H9 (cell line): ENCODE measurements around the gene MTHFD1L. TPM values are rescaled to one million over a fixed set of nuclear protein-coding genes. Genes with fewer than 3 reads are reported as not detected.

Experiments used
- DNase-seq: peaks from one replicate; pipeline ENCODE4 v3.0.0-alpha.2; 2017
- H2AFZ ChIP-seq: one replicate; pipeline ENCODE4 v1.6.1; 2013; ENCODE audit warnings: mild to moderate bottlenecking, low read length, control low read depth, moderate library complexity
- H2AK5ac ChIP-seq: 2 replicates; pipeline ENCODE4 v1.6.1; 2013; ENCODE audit warnings: low read length, control low read depth, mixed read lengths; ENCODE audit not compliant: insufficient read length
- H2BK120ac ChIP-seq: one replicate; pipeline ENCODE4 v1.6.1; 2013; ENCODE audit warnings: low read depth, mild to moderate bottlenecking, low read length, control low read depth, inconsistent platforms; ENCODE audit not compliant: poor library complexity, severe bottlenecking
- H2BK12ac ChIP-seq: 2 replicates; pipeline ENCODE4 v1.6.1; 2013; ENCODE audit warnings: low read length, control low read depth, mixed read lengths, low read depth; ENCODE audit not compliant: insufficient read length
- H2BK15ac ChIP-seq: 2 replicates; pipeline ENCODE4 v1.6.1; 2013; ENCODE audit warnings: low read depth, low read length, control low read depth
- H2BK20ac ChIP-seq: one replicate; pipeline ENCODE4 v1.6.1; 2013; ENCODE audit warnings: low read depth, mild to moderate bottlenecking, low read length, control low read depth, inconsistent platforms; ENCODE audit not compliant: poor library complexity, severe bottlenecking
- H2BK5ac ChIP-seq: 2 replicates; pipeline ENCODE4 v1.6.1; 2013; ENCODE audit warnings: low read length, control low read depth, mixed read lengths; ENCODE audit not compliant: insufficient read length
- H3K14ac ChIP-seq: 2 replicates; pipeline ENCODE4 v1.6.1; 2013; ENCODE audit warnings: low read length, control low read depth; ENCODE audit not compliant: insufficient read depth
- H3K18ac ChIP-seq: 2 replicates; pipeline ENCODE4 v1.6.1; 2013; ENCODE audit warnings: low read depth, mild to moderate bottlenecking, mixed read lengths, low read length, control low read depth; ENCODE audit not compliant: insufficient read length
- H3K23ac ChIP-seq: 2 replicates; pipeline ENCODE4 v1.6.1; 2013; ENCODE audit warnings: low read length, control low read depth, mixed read lengths, low read depth; ENCODE audit not compliant: insufficient read length
- H3K23me2 ChIP-seq: 2 replicates; pipeline ENCODE4 v1.6.1; 2013; ENCODE audit warnings: low read depth, mild to moderate bottlenecking, mixed read lengths, low read length, control low read depth; ENCODE audit not compliant: insufficient read length, poor library complexity, severe bottlenecking
- H3K27ac ChIP-seq: 2 replicates; pipeline ENCODE4 v1.5.1; 2013; ENCODE audit warnings: low read length, control low read depth, mixed read lengths, low read depth; ENCODE audit not compliant: insufficient read length
- H3K27me3 ChIP-seq: 2 replicates; pipeline ENCODE4 v1.6.1; 2013; ENCODE audit warnings: low read length, control low read depth, inconsistent platforms; ENCODE audit not compliant: insufficient read depth
- H3K4ac ChIP-seq: 2 replicates; pipeline ENCODE4 v1.6.1; 2013; ENCODE audit warnings: low read depth, mild to moderate bottlenecking, control low read depth, inconsistent platforms, low read length, moderate library complexity
- H3K4me1 ChIP-seq: 2 replicates; pipeline ENCODE4 v1.6.1; 2013; ENCODE audit warnings: low read length, control low read depth, inconsistent platforms; ENCODE audit not compliant: insufficient read depth
- H3K4me2 ChIP-seq: 2 replicates; pipeline ENCODE4 v1.6.1; 2013; ENCODE audit warnings: low read length, control low read depth, mixed read lengths; ENCODE audit not compliant: insufficient read length, insufficient read depth
- H3K56ac ChIP-seq: 2 replicates; pipeline ENCODE4 v1.6.1; 2013; ENCODE audit warnings: low read depth, mild to moderate bottlenecking, mixed read lengths, low read length, control low read depth; ENCODE audit not compliant: insufficient read length
- H3K79me1 ChIP-seq: 2 replicates; pipeline ENCODE4 v1.6.1; 2013; ENCODE audit warnings: low read depth, mild to moderate bottlenecking, moderate library complexity, low read length, control low read depth, inconsistent platforms; ENCODE audit not compliant: insufficient read depth, poor library complexity, severe bottlenecking
- H3K79me2 ChIP-seq: 2 replicates; pipeline ENCODE4 v1.6.1; 2013; ENCODE audit warnings: low read length, control low read depth, inconsistent platforms; ENCODE audit not compliant: insufficient read depth
- H3K9ac ChIP-seq: 2 replicates; pipeline ENCODE4 v1.6.1; 2013; ENCODE audit warnings: low read length, control low read depth, mixed read lengths; ENCODE audit not compliant: insufficient read length; ENCODE audit errors: extremely low read depth
- H3K9me3 ChIP-seq: one replicate; pipeline ENCODE4 v1.6.1; 2013; ENCODE audit warnings: low read depth, low read length, inconsistent platforms; ENCODE audit not compliant: control insufficient read depth
- H3T11ph ChIP-seq: one replicate; pipeline ENCODE4 v1.6.1; 2013; ENCODE audit warnings: mild to moderate bottlenecking, low read length, control low read depth, inconsistent platforms
- H4K20me1 ChIP-seq: one replicate; pipeline ENCODE4 v1.6.1; 2013; ENCODE audit not compliant: control insufficient read depth, insufficient read length, insufficient read depth
- H4K5ac ChIP-seq: 2 replicates; pipeline ENCODE4 v1.6.1; 2013; ENCODE audit warnings: low read depth, mild to moderate bottlenecking, mixed read lengths, low read length, control low read depth; ENCODE audit not compliant: insufficient read length
- H4K8ac ChIP-seq: replicated peaks from 2 replicates; pipeline ENCODE4 v1.6.1; 2013; ENCODE audit warnings: low read length, control low read depth, mixed read lengths, low read depth; ENCODE audit not compliant: insufficient read length
- H4K91ac ChIP-seq: 2 replicates; pipeline ENCODE4 v1.6.1; 2013; ENCODE audit warnings: low read depth, mild to moderate bottlenecking, moderate library complexity, mixed read lengths, low read length, control low read depth; ENCODE audit not compliant: insufficient read length
- H3K27ac Mint-ChIP-seq, 3 experiments: 2 replicates in 2 of 3; 3 replicates in 1 of 3; pipeline ENCODE4 v1.8.0; 2020 to 2021; ENCODE audit warnings: mixed read lengths in 3 of 3, mild to moderate bottlenecking in 1 of 3, moderate library complexity in 1 of 3
- H3K27me3 Mint-ChIP-seq: 2 replicates; pipeline ENCODE4 v1.8.0; 2021; ENCODE audit warnings: low read depth, mild to moderate bottlenecking, moderate library complexity, mixed read lengths
- H3K36me3 Mint-ChIP-seq, 3 experiments: 2 replicates in 2 of 3; 3 replicates in 1 of 3; pipeline ENCODE4 v1.8.0; 2020 to 2021; ENCODE audit warnings: low read depth in 3 of 3, mixed read lengths in 3 of 3; ENCODE audit not compliant: insufficient read depth in 1 of 3
- H3K4me1 Mint-ChIP-seq, 2 experiments: 2 replicates each; pipeline ENCODE4 v1.8.0; 2020; ENCODE audit warnings: mixed read lengths in 2 of 2
- H3K4me3 Mint-ChIP-seq, 2 experiments: 2 replicates in 1 of 2; 3 replicates in 1 of 2; pipeline ENCODE4 v1.8.0; 2020 to 2021; ENCODE audit warnings: mild to moderate bottlenecking in 2 of 2, mixed read lengths in 2 of 2, moderate library complexity in 1 of 2
- H3K9me3 Mint-ChIP-seq, 2 experiments: 2 replicates in 1 of 2; 3 replicates in 1 of 2; pipeline ENCODE4 v1.8.0; 2020; ENCODE audit warnings: mild to moderate bottlenecking in 2 of 2, mixed read lengths in 2 of 2, moderate library complexity in 1 of 2
- CTCF ChIP-seq: fragments of 200-600 bp; sonication (generic); conservative IDR thresholded peaks from 3 replicates; pipeline ENCODE4 v1.8.0; 2021; ENCODE audit warnings: antibody characterized with exemption, mild to moderate bottlenecking
- whole genome bisulfite sequencing: extraction: QIAGEN DNeasy Blood & Tissue Kit; methylation state at CpG from one replicate; pipeline ENCODE4 v1.1.7; 2013; ENCODE audit warnings: missing lambda C conversion rate, low lambda C conversion rate, mixed read lengths; ENCODE audit not compliant: insufficient read length; ENCODE audit errors: extremely low coverage; 5-methylcytosine and 5-hydroxymethylcytosine counted together
- total RNA-seq: library from RNA; stranded (reverse); gene quantifications from 2 replicates; pipeline ENCODE4 v1.2.1, GENCODE V29; 2021

The MTHFD1L gene
- total RNA-seq, 1 experiment from 2014 or later = 90.2 TPM

DNA sequence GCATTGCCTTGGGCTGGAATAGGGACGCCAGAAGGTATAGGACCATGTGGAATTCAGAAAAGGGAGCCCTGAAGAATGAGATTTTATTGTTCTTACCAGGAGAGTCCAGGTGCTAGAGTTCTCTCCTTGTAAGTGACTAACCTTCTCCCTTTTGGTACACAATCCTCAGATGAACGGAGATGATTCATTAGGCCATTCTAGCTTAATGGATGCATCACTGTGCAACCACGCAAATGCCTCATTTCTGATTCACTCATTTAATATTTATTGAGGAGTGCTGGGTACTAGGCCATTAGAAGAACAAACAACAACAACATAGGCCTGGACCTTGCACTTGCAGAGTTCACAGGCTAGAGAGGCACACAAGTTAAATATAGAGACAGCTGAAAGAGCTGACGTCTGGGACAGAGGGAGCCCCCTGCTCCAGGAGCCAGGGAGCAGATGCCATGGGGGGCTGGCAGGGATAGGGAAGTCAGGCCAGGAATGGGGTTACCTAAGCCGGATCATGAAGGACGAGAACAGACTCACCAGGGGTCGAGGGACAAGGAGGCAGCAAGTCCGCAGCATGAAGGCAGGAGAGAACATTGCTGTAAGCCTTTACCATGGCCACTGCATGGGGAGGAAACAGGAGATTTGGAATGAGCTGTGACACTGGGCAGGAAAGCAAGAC lies 194.7 kb downstream of the MTHFD1L start:
- Histone ChIP-seq H2AK5ac (no peak overlapping the region), H3K4me1 (no peaks in the 10 kb centered on the region), H2BK5ac (no peak overlapping the region), H4K20me1 (no peaks in the 10 kb centered on the region), H3T11ph (no peak overlapping the region), H3K23ac (no peak overlapping the region), H3K27ac (no peak overlapping the region), H2BK20ac (no peak overlapping the region), H3K14ac (no peak overlapping the region), H3K18ac (no peak overlapping the region), H2AFZ (no peak overlapping the region), H3K79me2 (no peaks in the 10 kb centered on the region), H2BK120ac (no peak overlapping the region), H4K91ac (no peak overlapping the region), H3K79me1 (no peaks in the 10 kb centered on the region), H3K4ac (no peak overlapping the region), H2BK15ac (no peak overlapping the region), H3K9ac (no peak overlapping the region), H3K4me2 (no peak overlapping the region), H2BK12ac (no peak overlapping the region), H3K27me3 (no peaks in the 10 kb centered on the region), H3K56ac (no peak overlapping the region), H4K5ac (no peak overlapping the region), H3K23me2 (no peaks in the 10 kb centered on the region), H3K9me3 (no peaks in the 10 kb centered on the region), H4K8ac (no peak overlapping the region)
- H3K4me1 Mint-ChIP-seq = peaks cover 2 to 7% of the 10 kb centered on the region in 2 experiments; a peak in 3 of 4 replicates
- H3K4me3 Mint-ChIP-seq = no peak overlapping the region
- peak overlapping the region in 2 of 3 experiments; percentile 56 to 92; a peak in 4 of 7 replicates for H3K27ac Mint-ChIP-seq
- no peaks in the 10 kb centered on the region for H3K9me3 Mint-ChIP-seq
- TF ChIP-seq CTCF = no peak
- H3K36me3 Mint-ChIP-seq = peaks cover 8 to 19% (median 11%) of the 10 kb centered on the region in 3 experiments; a peak in 6 of 7 replicates
- DNase-seq = no peak
- no CpG with 5 or more reads among the region's 8 CpGs for WGBS
- no peaks in the 10 kb centered on the region for H3K27me3 Mint-ChIP-seq
